ENCODE data around the gene ADAR.
"Not testable (repeated sequence)": the region's sequence is repeated elsewhere in the genome, so short reads cannot be mapped to it uniquely, and the experiment has no call there.

Gene ADAR, protein sequence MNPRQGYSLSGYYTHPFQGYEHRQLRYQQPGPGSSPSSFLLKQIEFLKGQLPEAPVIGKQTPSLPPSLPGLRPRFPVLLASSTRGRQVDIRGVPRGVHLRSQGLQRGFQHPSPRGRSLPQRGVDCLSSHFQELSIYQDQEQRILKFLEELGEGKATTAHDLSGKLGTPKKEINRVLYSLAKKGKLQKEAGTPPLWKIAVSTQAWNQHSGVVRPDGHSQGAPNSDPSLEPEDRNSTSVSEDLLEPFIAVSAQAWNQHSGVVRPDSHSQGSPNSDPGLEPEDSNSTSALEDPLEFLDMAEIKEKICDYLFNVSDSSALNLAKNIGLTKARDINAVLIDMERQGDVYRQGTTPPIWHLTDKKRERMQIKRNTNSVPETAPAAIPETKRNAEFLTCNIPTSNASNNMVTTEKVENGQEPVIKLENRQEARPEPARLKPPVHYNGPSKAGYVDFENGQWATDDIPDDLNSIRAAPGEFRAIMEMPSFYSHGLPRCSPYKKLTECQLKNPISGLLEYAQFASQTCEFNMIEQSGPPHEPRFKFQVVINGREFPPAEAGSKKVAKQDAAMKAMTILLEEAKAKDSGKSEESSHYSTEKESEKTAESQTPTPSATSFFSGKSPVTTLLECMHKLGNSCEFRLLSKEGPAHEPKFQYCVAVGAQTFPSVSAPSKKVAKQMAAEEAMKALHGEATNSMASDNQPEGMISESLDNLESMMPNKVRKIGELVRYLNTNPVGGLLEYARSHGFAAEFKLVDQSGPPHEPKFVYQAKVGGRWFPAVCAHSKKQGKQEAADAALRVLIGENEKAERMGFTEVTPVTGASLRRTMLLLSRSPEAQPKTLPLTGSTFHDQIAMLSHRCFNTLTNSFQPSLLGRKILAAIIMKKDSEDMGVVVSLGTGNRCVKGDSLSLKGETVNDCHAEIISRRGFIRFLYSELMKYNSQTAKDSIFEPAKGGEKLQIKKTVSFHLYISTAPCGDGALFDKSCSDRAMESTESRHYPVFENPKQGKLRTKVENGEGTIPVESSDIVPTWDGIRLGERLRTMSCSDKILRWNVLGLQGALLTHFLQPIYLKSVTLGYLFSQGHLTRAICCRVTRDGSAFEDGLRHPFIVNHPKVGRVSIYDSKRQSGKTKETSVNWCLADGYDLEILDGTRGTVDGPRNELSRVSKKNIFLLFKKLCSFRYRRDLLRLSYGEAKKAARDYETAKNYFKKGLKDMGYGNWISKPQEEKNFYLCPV

DNA sequence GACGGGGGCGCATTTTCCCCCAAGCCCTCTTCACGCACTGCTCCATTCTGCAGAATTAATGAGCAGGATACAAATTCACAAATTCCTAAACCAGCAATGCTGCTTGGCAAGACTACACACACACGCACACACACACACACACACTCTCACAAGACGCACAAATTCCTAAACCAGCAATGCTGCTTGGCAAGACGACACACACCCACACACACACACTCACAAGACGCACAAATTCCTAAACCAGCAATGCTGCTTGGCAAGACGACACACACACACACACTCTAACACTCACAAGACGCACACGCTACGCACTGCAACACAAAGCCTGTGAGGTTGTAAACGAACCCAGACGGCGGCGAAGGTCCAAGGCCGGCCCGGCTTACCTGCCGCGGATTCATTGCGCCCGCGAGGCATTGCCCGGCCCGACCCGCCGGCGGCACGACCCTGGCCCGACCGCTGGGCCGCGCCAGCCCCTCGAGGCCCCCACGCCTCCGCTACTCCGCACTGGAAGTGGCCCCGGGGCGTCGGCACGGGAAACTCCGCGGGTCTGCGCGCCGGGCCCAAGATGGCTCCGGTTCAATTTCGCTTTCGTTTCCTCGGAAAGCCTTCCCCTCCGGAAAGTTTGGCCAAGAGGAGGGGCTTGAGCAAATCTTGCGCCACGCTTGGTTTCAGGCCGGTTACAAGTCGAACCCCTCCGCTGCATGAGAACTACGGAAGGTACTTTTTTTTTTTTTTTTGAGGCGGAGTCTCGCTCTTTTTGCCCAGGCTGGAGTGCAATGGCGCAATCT, at the start of gene ADAR:
Gene ADAR (minus strand): TSS at position 578 of the 788 bp plus-strand sequence. CDS start 180 bp downstream, at position 398.
- DNase-seq = peak; percentile 60

DNA sequence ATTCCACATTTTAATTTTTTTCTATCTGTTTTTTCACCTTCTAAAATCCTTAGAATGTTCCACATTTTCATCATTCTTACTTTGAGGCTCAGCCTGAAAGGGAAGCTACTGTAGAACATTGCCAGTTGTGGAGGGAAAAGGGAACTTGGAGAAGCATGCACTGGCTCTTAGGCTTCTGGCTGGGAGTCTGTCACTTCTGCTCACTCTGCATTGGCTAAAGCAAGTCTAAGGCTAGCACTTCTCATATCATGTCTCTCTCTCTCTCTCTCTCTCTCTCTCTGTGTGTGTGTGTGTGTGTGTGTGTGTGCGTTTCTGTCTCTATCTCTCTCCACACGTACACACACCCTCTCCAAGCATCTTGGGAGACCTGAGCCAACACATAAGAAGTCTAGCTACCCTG, 49.6 kb upstream of the ADAR start:
- DNase-seq = no peak

DNA sequence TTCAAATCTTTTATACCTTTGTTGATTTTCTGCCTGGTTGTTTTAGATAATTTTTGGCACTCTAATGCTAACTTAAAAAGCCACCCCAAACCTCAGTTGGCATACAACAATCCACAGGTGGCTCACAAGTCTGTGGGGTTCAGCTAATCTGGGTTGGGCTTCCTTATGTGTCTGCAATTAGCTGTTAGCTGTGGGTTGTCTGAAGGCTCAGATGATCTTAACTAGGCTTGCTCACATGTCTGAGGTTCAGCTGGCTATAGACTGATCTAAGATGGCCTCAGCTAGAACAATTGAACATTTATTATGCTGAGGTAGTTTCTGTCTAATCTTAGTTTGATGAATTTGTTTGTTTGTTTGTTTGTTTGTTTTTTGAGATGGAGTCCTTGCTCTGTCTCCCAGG, 44.9 kb upstream of the ADAR start:
- DNase-seq = no peak

DNA sequence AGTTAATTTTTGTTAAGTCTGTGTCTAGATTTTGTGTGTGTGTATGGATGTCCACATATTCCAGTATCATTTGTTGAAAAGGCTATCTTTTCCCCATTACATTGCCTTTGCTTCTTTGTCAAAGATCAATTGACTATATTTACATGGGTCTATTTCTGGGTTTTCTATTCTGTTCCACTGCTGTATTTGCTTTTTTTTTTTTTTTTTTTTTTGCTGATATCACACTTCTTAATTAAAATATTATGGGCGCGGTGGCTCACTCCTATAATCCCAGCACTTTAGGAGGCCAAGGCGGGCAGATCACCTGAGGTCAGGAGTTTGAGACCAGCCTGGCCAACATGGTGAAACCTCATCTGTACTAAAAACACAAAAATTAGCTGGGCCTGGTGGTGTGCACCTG, 36.7 kb upstream of the ADAR start:
- not testable (repeated sequence) for DNase-seq

DNA sequence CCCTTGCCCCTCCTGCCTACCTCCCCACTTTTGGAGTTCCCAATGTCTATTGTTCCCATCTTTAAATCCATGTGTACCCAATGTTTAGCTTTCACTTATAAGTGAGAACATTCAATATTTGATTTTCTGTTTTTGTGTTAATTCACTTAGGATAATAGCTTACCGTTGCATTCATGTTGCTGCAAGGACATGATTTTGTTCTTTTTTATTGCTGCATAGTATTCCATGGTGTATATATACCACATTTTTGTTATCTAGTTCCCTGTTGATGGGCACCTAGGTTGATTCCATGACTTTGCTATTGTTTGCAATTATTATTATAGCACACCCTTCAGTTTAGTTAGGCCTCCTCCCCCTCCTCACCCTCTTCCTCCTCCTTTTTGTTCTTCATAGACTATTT, 33.5 kb upstream of the ADAR start:
- no peak for DNase-seq

DNA sequence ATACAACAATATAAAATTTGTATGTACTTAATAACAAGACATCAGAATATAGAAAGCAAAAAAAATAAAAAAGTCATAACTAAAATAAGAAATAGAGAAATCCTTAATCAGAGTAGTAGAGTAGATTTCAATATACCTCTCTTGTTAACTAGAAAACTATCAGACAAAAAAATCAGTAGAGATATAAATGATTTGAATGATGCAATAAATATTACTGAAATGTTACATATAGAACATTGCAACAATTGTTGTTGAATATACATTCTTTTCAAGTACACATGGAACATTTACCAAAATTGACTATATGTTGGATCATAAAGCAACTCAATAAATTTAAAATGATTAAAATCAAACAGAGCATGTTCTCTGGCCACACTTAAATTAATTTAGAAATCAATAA, 31.9 kb upstream of the ADAR start:
- DNase-seq = no peak

DNA sequence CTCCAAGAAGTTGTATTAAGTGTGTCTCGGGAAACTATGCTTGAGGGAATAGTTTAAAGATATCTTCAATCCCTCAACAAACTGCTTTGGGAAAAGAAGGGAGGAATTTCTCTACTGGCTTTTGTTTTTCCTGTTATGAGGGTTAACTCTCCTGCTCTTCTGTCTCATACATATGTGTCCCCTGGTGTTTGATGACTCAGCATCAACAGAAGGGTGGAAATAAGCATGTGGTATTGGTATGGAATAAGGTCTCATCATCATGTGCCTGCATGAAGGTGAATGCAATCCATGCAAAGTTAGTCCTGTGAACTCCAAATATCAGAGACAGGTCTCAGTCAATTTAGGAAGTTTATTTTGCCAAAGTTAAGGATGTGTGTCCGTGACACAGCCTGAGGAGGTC, 27.2 kb upstream of the ADAR start:
- DNase-seq = no peak

DNA sequence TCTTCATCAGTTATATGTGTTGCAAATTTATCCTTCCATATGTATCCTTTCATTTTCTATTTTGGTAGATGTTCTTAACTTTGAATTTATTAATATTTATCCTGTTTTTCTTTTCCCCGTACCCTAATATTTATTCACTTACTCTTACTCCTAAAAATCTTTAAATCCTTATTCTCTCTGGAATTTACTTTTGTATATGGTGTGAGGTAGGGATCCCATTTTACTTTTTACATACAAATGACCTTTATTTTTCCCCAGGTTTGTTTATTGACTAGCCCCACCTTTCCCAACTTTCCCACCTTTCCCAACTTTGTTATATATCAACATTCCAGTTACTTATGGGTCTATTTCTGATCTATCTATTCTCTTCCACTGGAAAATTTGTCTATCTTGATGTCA, 21.7 kb upstream of the ADAR start:
- no peak for DNase-seq

DNA sequence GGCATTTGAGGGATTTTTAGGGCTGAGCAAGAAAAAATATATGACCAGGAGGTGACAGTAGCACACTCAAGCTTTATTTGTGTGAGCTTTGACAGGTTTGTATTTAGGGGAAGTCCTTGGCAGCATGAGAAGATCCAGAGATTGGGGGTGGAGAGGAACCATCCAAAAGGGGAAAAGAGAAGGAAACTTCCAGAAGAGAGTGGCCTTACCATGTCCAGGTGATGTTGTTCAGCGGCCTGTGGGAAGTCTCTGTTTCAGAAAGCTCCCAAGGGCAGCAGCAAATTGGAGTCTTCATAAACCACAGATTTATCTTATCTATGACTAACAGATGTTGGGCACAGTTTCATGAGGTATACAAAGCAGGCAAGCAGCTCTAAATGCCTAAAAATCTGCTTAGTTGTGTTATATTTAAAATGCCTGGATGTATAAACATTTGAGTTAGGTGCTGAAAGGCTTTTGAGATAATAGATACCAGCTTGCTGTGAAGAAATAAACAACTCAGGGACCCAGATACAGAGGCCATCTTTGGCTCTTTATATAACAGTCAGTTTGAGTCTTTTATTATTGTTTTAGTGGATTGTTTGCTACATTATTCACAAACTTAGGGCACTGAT, 21.2 kb upstream of the ADAR start:
- DNase-seq = no peak

DNA sequence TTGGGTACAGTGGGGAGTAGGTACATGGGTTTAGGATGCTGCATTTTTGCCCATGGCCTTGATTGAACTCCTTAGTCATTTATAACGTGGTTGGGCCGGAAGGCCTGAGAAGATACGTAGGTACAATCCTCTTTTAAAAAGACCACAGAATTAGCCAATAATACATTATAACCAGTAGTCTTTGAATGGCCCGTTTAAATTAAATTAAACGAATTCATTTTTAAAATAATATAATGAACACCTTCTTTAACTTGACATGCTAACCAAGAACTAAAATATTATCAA, 20.1 kb upstream of the ADAR start:
- no peak for DNase-seq

DNA sequence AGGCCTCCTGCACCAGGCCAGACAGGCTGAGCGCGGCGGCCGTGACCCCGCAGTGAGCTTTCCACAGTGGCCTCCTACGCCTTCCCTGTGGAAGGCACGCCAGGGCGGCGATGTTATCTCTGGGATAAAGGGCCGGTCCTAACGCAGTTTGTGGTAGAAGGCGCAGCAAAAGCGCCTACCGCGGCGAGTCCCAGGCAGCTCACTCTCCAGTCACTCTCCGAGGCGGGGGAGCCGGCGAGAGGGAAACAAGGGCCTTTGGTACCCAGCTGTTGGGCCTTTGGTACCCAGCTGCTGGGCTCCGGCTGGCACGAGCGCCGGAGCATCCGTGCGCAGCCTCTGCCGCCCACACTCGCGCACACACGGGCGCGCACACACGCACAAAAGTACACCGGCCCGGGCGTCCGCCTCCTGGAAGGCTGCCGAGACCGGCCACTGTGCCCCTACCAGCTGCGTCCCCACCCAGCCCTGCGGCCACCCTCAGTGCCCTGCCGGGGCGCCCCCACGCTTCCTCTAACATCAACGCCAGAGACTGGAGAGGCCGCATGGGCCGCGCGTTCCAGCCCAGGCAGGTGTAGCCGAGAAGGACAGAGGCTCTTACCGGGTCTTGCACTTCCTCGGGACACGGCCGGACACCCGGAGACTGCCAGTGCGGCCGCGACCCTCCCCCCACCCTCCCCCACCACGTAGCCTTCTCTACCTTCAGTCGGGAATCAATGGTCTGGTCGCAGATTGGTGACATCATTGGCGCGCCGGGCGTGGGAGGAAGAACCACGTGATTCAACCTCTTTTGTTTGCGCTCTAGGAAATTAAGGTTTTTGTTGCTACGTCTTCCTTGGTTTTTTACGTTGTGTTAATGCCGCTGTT, 19.5 kb upstream of the ADAR start:
- peak; percentile 83 for DNase-seq

DNA sequence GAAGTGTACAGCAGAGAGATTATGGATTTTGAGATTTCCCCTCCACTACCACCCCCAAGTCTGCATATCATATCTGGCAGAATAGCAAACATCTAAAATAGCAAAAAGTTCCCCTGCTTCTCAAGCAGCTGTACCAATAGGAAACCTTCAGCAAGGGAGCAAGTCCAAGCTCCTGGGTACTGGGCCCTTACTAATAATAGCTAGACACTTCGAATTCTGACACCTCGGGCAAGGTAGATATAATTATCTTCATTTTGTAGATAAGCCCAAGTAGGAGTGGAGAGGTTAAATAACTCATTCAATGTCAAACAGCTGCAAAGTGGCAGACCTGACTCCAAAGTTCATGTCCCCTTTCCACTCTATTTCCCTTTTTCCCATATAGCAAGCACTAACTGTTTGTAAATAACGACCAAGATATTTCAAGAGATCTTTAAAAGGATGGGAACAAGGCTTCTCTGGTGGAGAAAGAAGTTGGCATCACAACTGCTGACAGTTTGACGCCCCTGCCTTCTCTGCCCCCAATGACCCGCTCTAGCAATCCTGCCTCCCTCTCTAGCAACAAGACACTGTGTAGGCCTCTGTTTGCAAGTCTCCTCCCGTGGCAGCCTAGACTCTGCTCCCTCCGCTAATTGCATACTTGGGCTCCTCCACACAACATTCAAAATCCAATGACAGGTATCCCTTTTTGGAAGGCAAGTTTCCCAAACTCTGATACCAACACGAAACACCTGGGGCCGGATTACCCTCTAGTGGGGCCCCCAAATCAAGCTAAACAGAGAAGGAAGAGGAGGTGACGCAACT, 18.7 kb upstream of the ADAR start:
- DNase-seq = no peak

DNA sequence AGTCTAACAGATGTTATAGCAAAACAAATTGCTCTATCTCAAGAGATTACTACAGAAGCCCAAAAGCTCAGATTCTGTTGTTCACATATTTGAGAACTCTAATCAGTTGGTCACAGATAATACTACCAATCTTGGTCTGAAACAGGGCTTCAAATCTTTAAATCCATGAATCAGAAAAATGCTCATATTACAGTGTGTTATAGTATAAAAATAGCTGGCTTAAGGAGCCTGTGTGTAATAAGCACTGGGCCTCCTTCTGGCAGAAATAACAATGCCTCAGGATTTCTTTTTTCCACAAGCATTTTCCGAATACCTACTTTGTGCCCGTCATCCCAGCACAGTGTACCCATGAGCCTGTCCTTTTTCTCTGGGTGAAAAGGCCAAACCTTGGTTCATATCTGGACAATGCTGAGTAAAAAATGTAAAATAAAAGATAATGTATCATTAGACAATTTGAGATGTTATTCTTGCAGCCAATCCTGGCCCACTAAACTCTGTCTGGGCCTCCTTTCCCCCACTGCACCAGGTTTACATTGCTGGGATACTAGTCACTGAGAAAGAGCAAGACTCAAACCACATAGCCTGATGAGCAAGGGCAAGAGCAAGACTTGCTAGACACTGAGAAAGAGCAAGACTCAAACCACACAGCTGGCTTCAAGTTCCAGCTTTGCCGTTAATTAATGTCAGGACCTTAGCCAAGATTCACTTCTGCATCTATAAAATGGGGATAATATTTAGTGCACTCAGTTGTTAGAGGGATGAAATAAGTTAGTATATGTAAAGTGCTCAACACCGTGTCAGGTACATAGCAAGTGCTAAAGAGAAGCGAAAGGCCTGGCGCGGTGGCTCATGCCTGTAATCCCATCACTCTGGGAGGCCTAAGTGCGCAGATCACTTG, 17.0 kb upstream of the ADAR start:
- DNase-seq = no peak

DNA sequence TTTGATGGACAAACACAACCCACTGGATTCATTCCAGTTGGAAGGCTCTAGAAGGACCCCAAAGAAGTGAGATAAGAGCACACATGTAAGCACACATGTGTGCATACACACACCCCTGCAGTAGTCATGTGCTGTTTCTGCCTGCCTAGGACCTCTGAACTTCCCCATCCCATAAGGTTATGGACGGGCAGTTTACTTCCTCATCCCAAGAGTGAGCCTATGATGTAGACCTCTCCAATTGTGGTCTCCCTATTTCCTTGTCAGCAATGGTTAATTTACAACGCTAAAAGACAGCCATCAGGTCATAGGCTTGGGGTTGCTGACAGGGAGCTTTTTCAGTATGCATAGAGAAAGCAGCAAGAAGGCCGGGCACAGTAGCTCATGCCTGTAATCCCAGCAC, 15.4 kb upstream of the ADAR start:
- no peak for DNase-seq

DNA sequence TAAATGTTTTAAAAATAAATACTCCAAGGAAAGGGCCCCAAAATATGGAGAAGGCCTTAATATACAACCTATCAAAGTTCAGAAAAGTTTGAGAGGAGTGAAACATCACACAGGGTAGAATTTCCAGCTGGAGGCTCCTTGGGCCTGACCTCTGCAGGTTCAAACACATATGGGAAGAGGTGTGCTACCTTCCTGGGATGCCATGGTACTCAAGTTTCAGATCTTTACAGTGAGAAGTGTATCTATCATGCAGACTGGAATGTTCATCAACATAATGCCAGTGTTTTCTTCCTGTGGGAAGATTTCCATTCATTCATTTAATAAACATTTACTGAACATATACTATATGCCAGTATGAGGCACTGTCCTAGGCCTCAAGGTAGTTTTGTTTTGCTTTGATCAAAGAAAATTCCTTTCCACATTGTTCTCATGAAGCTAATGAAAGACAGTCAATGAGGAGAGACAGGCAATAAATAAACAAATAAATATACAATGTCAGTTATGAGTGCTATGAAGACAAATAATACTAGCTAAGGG, 14.6 kb upstream of the ADAR start:
- DNase-seq = no peak

DNA sequence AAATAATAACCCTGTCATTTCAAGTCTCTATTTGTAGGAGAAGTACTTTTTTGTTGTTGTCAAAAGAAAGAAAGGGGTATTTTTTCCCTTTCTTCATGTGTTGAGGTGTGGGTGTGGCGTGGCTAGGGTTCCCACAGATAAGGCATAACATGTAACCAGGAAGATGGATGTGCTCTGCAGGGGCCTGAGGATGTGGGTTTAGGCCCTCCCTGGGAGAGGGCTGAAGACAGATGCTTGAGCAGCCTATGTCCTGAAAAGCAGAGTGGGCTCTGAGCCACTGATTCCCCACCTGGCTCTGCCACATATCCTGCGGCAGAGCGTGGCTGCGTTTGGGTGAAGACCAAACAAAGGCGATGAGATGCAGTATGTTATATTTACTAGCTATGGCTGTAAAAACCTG, 13.9 kb upstream of the ADAR start:
- no peak for DNase-seq

DNA sequence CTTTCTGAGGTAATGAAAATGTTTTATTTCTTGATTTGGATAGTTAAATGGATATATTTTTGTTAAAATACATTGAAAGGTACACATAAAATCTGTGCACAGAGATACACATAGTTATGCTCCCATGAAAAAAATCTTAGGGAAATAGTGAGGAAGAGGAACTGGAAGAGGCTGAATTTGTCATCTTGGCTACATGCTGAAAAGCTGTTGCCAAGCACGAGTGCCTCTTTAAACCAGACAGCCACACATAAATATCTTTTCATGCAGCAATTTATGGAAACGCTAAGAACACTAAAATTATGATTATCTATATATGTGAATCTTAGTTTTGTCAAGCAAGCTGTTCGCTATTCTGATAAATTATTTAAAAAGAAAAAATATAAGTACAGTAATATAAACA, 12.8 kb upstream of the ADAR start:
- no peak for DNase-seq

DNA sequence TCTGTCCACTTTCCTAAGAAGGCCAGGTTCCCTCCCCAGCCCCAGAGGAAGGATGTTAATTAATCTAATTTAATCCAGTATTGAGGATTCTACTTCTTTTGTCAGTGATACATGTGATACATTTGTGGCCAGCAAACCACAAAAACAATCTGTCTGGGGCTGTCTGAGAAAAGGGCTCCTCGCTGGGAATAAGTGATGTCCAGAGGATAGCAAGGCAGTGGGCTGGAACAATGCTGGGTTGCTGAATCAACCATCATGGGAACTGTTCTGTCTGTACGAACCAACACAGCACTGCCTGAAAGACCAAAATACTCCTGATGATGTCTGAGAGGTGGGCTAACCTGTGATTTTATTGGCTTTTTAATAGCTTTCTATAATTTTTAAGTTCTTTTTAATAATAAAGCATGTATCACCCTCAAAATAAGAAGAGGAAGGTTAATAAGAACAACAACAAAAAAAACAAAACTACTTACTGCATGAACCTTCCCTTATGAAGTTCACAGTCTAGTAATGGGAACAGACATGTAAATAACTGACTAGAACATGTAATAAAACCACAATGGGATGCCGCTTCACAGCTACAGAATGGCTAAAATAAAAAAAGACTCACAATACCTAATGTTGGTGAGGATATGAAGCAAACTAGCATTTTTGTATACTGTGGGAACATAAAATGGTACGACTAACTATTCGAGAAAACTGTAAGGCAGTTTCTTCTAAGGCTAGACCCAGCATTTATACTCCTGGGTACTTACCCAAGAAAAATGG, 11.4 kb upstream of the ADAR start:
- DNase-seq = no peak

Measured in NCI-H446 treated with DMSO at 0.1 percent for 48 hours (cell line).